Subcutaneous preadipocyte (primary cell): Measurements from ENCODE around the gene ZNF408. TPM values are rescaled to one million over a fixed set of nuclear protein-coding genes. Genes with fewer than 3 reads are reported as not detected.

Experiments
- small RNA-seq: library from RNA; depleted of rRNA; stranded (forward); fragments of <200 nt; gene quantifications from one replicate; pipeline ENCODE3, GENCODE V24; 2012
- total RNA-seq: library from RNA; depleted of rRNA; stranded (reverse); fragments of >200 nt; gene quantifications from 2 replicates; pipeline ENCODE4 v1.2.3, GENCODE V29; 2012

Gene ZNF408
- total RNA-seq: 8.5 and 9.4 TPM in 2 replicates

DNA sequence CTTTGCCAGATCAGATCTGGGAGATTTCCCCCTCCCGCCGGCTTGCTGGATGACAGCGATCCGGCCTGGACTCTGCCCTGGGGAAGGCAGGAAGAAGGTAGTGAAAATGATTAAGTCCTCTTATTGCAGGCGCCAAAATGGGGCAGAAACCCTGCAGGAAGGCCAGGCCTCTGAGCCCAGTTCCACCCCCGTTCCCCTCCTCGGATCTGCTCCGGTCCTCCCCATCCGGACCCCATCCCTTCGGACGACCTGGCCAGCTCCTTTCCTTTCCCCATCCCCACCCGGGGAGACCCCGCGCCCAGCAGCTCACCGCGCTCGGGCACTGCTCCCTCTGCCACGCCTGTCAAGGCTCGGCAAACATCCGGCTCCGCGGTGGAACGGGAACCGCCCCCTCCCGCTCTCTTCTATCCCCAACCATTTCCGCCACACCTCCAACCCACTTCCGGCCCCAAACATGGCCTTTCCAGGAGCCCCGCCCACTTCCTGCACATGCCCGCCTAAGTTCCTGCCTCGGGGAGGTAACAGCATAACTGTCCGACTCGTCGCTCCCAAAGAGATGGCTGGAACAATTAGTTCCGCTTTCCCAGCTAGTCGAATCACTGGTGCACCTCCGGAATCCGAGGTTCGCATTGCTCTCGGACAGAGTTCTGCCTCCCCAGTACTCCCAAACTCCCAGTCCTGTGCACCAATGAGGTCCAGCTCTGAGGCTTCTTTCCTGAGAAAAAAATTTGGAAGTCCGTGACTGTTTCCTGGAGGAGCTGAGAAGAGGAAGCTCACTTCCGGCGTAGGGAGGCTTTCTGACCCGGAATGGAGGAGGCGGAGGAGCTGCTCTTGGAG is at the start of gene ZNF408, which contains the start of gene ARHGAP1:
Gene ZNF408 (plus strand): TSS at position 791 of the 837 bp plus-strand sequence. CDS start 17 bp downstream, at position 808.
Gene ARHGAP1 (minus strand): TSS at position 379 of the 837 bp plus-strand sequence. CDS start 4,512 bp downstream, outside the sequence.

DNA sequence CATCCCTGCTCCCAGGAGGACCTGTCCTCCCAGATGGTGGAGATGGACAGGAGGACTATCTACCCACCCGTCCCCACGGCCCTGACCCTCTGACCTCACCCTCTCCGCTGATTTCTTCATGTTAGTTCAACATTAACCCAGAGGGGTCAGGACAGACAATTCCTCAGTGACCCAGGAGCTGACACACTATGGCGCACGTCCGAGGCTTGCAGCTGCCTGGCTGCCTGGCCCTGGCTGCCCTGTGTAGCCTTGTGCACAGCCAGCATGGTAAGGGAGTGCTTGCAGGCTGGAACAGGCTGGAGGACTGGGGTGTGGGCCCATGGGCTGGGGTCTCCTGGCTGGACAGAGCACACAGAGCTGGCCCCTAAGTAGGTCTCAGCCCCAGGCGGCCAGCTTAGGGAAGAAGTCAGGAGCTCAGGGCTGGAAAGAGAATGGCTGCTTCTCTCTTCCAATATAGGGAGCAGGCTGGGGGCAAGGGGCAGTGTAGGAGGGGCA is 18.3 kb downstream of the ZNF408 start, which contains the start of gene F2:
Gene F2 (plus strand): TSS at position 166 of the 495 bp plus-strand sequence. CDS start 23 bp downstream, at position 189.

Small RNA genes lying within 50 kb of the gene (small RNA-seq; reads per million reads assigned to genes)
- gene MIR5582: 2.5 reads per million, percentile 84 among the genes with 10 or more reads in this experiment

Other genes with a start within 250 kb of the ZNF408 start
- gene AMBRA1, start 107.0 kb upstream of the ZNF408 start, total RNA-seq: 23.5 and 26.0 TPM in 2 replicates
- gene HARBI1, start 83.8 kb upstream of the ZNF408 start, total RNA-seq: 2.6 and 4.1 TPM in 2 replicates
- 34.5 and 49.7 TPM in 2 replicates for gene ATG13, start 83.5 kb upstream of the ZNF408 start, total RNA-seq
- 43.2 and 47.4 TPM in 2 replicates for gene ARHGAP1, start 412 bp upstream of the ZNF408 start, total RNA-seq
- not detected in 2 replicates for gene F2, start 18.2 kb downstream of the ZNF408 start, total RNA-seq
- 68.3 and 104 TPM in 2 replicates for gene CKAP5, start 145.2 kb downstream of the ZNF408 start, total RNA-seq
- 3.3 and 5.1 TPM in 2 replicates for gene LRP4, start 217.5 kb downstream of the ZNF408 start, total RNA-seq
- 21.7 and 30.9 TPM in 2 replicates for gene CSTPP1, start 235.7 kb downstream of the ZNF408 start, total RNA-seq